GM23338 (cell line): ENCODE measurements around the gene NAT8L. TPM values are rescaled to one million over a fixed set of nuclear protein-coding genes. Genes with fewer than 3 reads are reported as not detected.

Source experiments
- ATAC-seq: fragments of 200-7000 bp; cut with Tn5 transposase; 3 replicates; pipeline ENCODE4 v1.9.1; 2020
- DNase-seq: peaks from one replicate; pipeline ENCODE4 v3.0.0-alpha.2; 2015; ENCODE audit warnings: low spot score
- H2AFZ ChIP-seq: fragments of 200-600 bp; sonication (generic); 2 replicates; pipeline ENCODE4 v1.8.0; 2016; ENCODE audit warnings: antibody characterized with exemption, mild to moderate bottlenecking, moderate library complexity
- H3F3A ChIP-seq: fragments of 200-600 bp; sonication (generic); replicated peaks from 2 replicates; pipeline ENCODE4 v1.8.0; 2017; ENCODE audit warnings: antibody characterized with exemption, mixed run types, low read depth
- H3K27ac ChIP-seq: fragments of 200-600 bp; sonication (generic); 2 replicates; pipeline ENCODE4 v1.6.1; 2016; ENCODE audit warnings: low read depth
- H3K27me3 ChIP-seq: fragments of 200-600 bp; sonication (generic); 2 replicates; pipeline ENCODE4 v1.8.0; 2016; ENCODE audit warnings: mild to moderate bottlenecking, mixed run types, moderate library complexity; ENCODE audit not compliant: insufficient read depth
- H3K36me3 ChIP-seq: fragments of 200-600 bp; sonication (generic); 2 replicates; pipeline ENCODE4 v1.8.0; 2016; ENCODE audit warnings: mild to moderate bottlenecking; ENCODE audit not compliant: insufficient read depth
- H3K4me1 ChIP-seq: fragments of 200-600 bp; sonication (generic); 2 replicates; pipeline ENCODE4 v1.8.0; 2016; ENCODE audit warnings: mild to moderate bottlenecking, moderate library complexity; ENCODE audit not compliant: insufficient read depth
- H3K4me2 ChIP-seq: fragments of 200-600 bp; sonication (generic); 2 replicates; pipeline ENCODE4 v1.7.1; 2017; ENCODE audit warnings: mixed run types
- H3K4me3 ChIP-seq: fragments of 200-600 bp; sonication (generic); 2 replicates; pipeline ENCODE4 v1.6.1; 2016; ENCODE audit warnings: mixed run types
- H3K79me2 ChIP-seq: fragments of 200-600 bp; sonication (generic); replicated peaks from 2 replicates; pipeline ENCODE4 v1.8.0; 2017; ENCODE audit warnings: mild to moderate bottlenecking; ENCODE audit not compliant: insufficient read depth
- H3K9me2 ChIP-seq: fragments of 200-600 bp; sonication (generic); 2 replicates; pipeline ENCODE4 v1.8.0; 2017; ENCODE audit not compliant: insufficient read depth
- H4K20me1 ChIP-seq: fragments of 200-600 bp; sonication (generic); replicated peaks from 2 replicates; pipeline ENCODE4 v1.8.0; 2017; ENCODE audit warnings: mild to moderate bottlenecking; ENCODE audit not compliant: insufficient read depth
- H3K27ac Mint-ChIP-seq: 2 replicates; pipeline ENCODE4 v1.8.0; 2020; ENCODE audit warnings: inconsistent platforms, mild to moderate bottlenecking, moderate library complexity, mixed read lengths
- H3K27me3 Mint-ChIP-seq: 3 replicates; pipeline ENCODE4 v1.8.0; 2022; ENCODE audit warnings: low read depth, mild to moderate bottlenecking, moderate library complexity, mixed read lengths, inconsistent platforms; ENCODE audit not compliant: insufficient read depth, poor library complexity
- H3K36me3 Mint-ChIP-seq: 3 replicates; pipeline ENCODE4 v1.8.0; 2021; ENCODE audit warnings: low read depth, mild to moderate bottlenecking, inconsistent platforms, moderate library complexity, mixed read lengths
- H3K4me1 Mint-ChIP-seq: 3 replicates; pipeline ENCODE4 v1.8.0; 2020; ENCODE audit warnings: mild to moderate bottlenecking, inconsistent platforms, mixed read lengths
- H3K4me3 Mint-ChIP-seq: 3 replicates; pipeline ENCODE4 v1.8.0; 2021; ENCODE audit warnings: moderate library complexity, mild to moderate bottlenecking, inconsistent platforms, mixed read lengths
- H3K9me3 Mint-ChIP-seq: 3 replicates; pipeline ENCODE4 v1.8.0; 2020; ENCODE audit warnings: moderate library complexity, mild to moderate bottlenecking, inconsistent platforms, mixed read lengths
- CREB1 ChIP-seq: fragments of 250-450 bp; sonication (Bioruptor Pico); IDR thresholded peaks from 2 replicates; pipeline ENCODE4 v1.5.0; 2020; ENCODE audit warnings: low read depth, mild to moderate bottlenecking, moderate library complexity
- ETS1 ChIP-seq: IDR thresholded peaks from 2 replicates; pipeline ENCODE4 v1.6.1; 2016; ENCODE audit warnings: antibody characterized with exemption
- EZH2phosphoT487 ChIP-seq: fragments of 200-600 bp; sonication (generic); IDR thresholded peaks from one replicate; pipeline ENCODE4 v1.8.1; 2018; ENCODE audit warnings: antibody characterized with exemption; ENCODE audit not compliant: unreplicated experiment
- JUNB ChIP-seq: IDR thresholded peaks from one replicate; pipeline ENCODE4 v1.6.1; 2016; ENCODE audit warnings: antibody characterized with exemption; ENCODE audit not compliant: unreplicated experiment
- POLR2AphosphoS5 ChIP-seq: IDR thresholded peaks from 2 replicates; pipeline ENCODE4 v1.6.1; 2016; ENCODE audit warnings: antibody characterized with exemption, low read depth
- STAT1 ChIP-seq: IDR thresholded peaks from one replicate; pipeline ENCODE4 v1.6.1; 2016; ENCODE audit warnings: antibody characterized with exemption; ENCODE audit not compliant: unreplicated experiment
- polyA plus RNA-seq: library from polyadenylated mRNA; unstranded; fragments of >200 nt; fragmentation: Nextera tagmentation; extraction: Ambion mirVana; gene quantifications from 2 replicates; pipeline ENCODE4 v1.2.1, GENCODE V29; 2016
- total RNA-seq: library from RNA; depleted of rRNA; stranded (reverse); fragments of >200 nt; shearing (Covaris generic); gene quantifications from 2 replicates; pipeline ENCODE4 v1.2.3, GENCODE V29; 2014

NAT8L gene
- total and polyA plus RNA-seq, 2 experiments from 2014 or later = 1.6 to 9.7 TPM

- Mint-ChIP-seq H3K27me3 (peaks cover 46% of the 10 kb centered on the region), H3K4me1 (peaks cover 4% of the 10 kb centered on the region; the same call in 2 of the 3 replicates), H3K27ac (no peak overlapping the region), H3K4me3 (peak overlapping the region; percentile 53; the same call in 2 of the 3 replicates), H3K9me3 (no peaks in the 10 kb centered on the region), H3K36me3 (no peaks in the 10 kb centered on the region; the same call in 2 of the 3 replicates)
- peak; percentile 24; the same call in 1 of the 2 replicates for TF ChIP-seq POLR2AphosphoS5
- TF ChIP-seq STAT1 = no peak
- H2AFZ ChIP-seq = peak overlapping the region; percentile 94
- no peaks in the 10 kb centered on the region for H3K79me2 ChIP-seq
- no peaks in the 10 kb centered on the region; the same call in 1 of the 2 replicates for H3K4me1 ChIP-seq
- H3K27me3 ChIP-seq = peaks cover 68% of the 10 kb centered on the region
- H3K36me3 ChIP-seq = no peaks in the 10 kb centered on the region; the same call in 1 of the 2 replicates
- ATAC-seq (peak; percentile 21), DNase-seq (peak; percentile 57)
- H3K27ac ChIP-seq = no peak overlapping the region
- peak overlapping the region; percentile 59 for H3K4me3 ChIP-seq
- no peaks in the 10 kb centered on the region for H3K9me2 ChIP-seq
- no peaks in the 10 kb centered on the region; the same call in 1 of the 2 replicates for H4K20me1 ChIP-seq
- H3F3A ChIP-seq = 0 out of 2 replicates have a peak, but pooled peaks cover 6% of the 10 kb centered on the region
- peak overlapping the region; percentile 77; the same call in 1 of the 2 replicates for H3K4me2 ChIP-seq
These were observed 672 bp upstream of the NAT8L start for GRCh38 chr4:2058264-2059045.

DNA sequence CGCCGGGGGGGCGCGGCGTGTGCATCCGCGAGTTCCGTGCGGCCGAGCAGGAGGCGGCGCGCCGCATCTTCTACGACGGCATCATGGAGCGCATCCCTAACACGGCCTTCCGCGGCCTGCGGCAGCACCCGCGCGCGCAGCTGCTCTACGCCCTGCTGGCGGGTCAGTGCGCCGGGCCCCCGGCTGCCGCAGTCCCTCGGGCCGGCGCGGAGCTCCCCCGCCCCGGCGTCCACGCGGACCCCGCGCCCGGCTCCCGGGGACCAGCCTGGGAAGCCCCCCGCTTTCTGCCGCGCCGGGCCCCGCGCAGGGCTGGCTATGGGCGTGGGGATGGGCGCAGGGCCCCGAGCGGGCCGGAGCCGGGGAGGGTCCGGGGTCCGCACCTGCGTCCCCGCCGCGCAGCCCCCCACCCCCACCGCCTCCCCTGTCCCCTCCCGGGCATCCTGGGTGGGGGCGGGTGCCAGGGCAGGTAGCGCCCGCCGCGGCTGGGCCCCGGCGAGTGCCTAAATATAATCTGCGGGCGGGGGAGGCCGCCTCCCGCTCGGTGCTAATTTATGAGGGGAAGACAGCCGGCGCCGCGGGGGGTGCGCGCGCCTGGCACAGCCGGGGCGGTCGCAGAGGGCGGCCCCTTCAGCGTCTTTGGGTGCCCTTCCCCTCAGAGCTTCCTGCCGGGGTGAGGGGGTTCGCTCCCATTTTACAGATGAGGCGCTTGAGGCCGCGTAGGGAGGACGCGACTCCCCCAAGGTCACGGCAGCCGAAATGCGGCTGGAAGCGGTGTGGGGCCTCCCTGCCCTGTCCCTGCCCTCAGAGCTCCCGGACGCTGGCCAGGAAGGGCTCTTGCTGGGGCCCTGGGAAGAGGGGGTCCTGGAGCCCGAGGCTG, 837 bp downstream of the NAT8L start:
- H3K4me1 Mint-ChIP-seq = peaks cover 4% of the 10 kb centered on the region; the same call in 2 of the 3 replicates
- H3K27ac ChIP-seq = no peak overlapping the region
- no peaks in the 10 kb centered on the region for H3K79me2 ChIP-seq
- H3K9me3 Mint-ChIP-seq = no peaks in the 10 kb centered on the region
- no peaks in the 10 kb centered on the region; the same call in 1 of the 2 replicates for H4K20me1 ChIP-seq
- H3K4me2 ChIP-seq = peak overlapping the region; percentile 78
- no peak for TF ChIP-seq JUNB
- no peak for TF ChIP-seq ETS1
- no peak for TF ChIP-seq EZH2phosphoT487
- peak; percentile 5; the same call in 1 of the 2 replicates for TF ChIP-seq CREB1 (CRISPR knock-in tag)
- no peak overlapping the region for H2AFZ ChIP-seq
- H3K9me2 ChIP-seq = no peaks in the 10 kb centered on the region
- DNase-seq (peak; percentile 54), ATAC-seq (peak; percentile 3)
- H3K27me3 ChIP-seq = peaks cover 62% of the 10 kb centered on the region
- peak overlapping the region; percentile 61; the same call in 2 of the 3 replicates for H3K4me3 Mint-ChIP-seq
- no peaks in the 10 kb centered on the region; the same call in 1 of the 2 replicates for H3K4me1 ChIP-seq
- H3K27ac Mint-ChIP-seq = no peak overlapping the region
- H3F3A ChIP-seq = 0 out of 2 replicates have a peak, but pooled peaks cover 6% of the 10 kb centered on the region
- H3K36me3 ChIP-seq = no peaks in the 10 kb centered on the region
- peaks cover 47% of the 10 kb centered on the region for H3K27me3 Mint-ChIP-seq
- H3K4me3 ChIP-seq = peak overlapping the region; percentile 54
- peaks cover 3% of the 10 kb centered on the region; the same call in 1 of the 3 replicates for H3K36me3 Mint-ChIP-seq
